Stimulated activated CD4-positive, alpha-beta T cell treated with anti-CD3 and anti-CD28 coated beads, Interleukin-12 subunit alpha, Interleukin-12 subunit beta, amount 100 ng/mL, for 24 hours (primary cell): ENCODE measurements around the gene IL1RAPL1.
"Not testable (repeated sequence)": the region's sequence is repeated elsewhere in the genome, so short reads cannot be mapped to it uniquely, and the experiment has no call there.

ENCODE experiments used
- DNase-seq, 2 experiments: peaks; one replicate each; pipeline ENCODE4 v3.0.0-alpha.2; 2020; ENCODE audit warnings: low read depth in 2 of 2

The IL1RAPL1 gene

GRCh38 chrX:29274517-29274916 lies 687.3 kb downstream of the IL1RAPL1 start:
- no peak for DNase-seq

GRCh38 chrX:29275928-29276327 lies 688.7 kb downstream of the IL1RAPL1 start:
- DNase-seq = no peak

GRCh38 chrX:29281078-29281742 lies 694.0 kb downstream of the IL1RAPL1 start:
- no peak for DNase-seq

- DNase-seq = no peak
These were observed 698.4 kb downstream of the IL1RAPL1 start for GRCh38 chrX:29285664-29286063.

- DNase-seq = no peak
These were observed 708.9 kb downstream of the IL1RAPL1 start for GRCh38 chrX:29295987-29296680.

GRCh38 chrX:29297171-29297800 lies 710.0 kb downstream of the IL1RAPL1 start:
- no peak for DNase-seq

GRCh38 chrX:29299684-29300083 lies 712.4 kb downstream of the IL1RAPL1 start:
- DNase-seq = no peak

- DNase-seq = no peak
These were observed 721.5 kb downstream of the IL1RAPL1 start for GRCh38 chrX:29308726-29309125.

GRCh38 chrX:29315931-29316330 lies 728.7 kb downstream of the IL1RAPL1 start:
- no peak for DNase-seq

GRCh38 chrX:29318012-29318411 lies 730.8 kb downstream of the IL1RAPL1 start:
- no peak for DNase-seq

GRCh38 chrX:29332429-29332828 lies 745.2 kb downstream of the IL1RAPL1 start:
- not testable (repeated sequence) for DNase-seq

- DNase-seq = not testable (repeated sequence)
These were observed 745.8 kb downstream of the IL1RAPL1 start for GRCh38 chrX:29333091-29333490.

- no peak for DNase-seq
These were observed 761.0 kb downstream of the IL1RAPL1 start for GRCh38 chrX:29348288-29348687.

GRCh38 chrX:29359276-29359675 lies 772.0 kb downstream of the IL1RAPL1 start:
- DNase-seq = no peak

GRCh38 chrX:29374765-29375164 lies 787.5 kb downstream of the IL1RAPL1 start:
- DNase-seq = not testable (repeated sequence)

- no peak for DNase-seq
These were observed 789.3 kb downstream of the IL1RAPL1 start for GRCh38 chrX:29376584-29376983.

GRCh38 chrX:29382811-29383210 lies 795.6 kb downstream of the IL1RAPL1 start:
- no peak for DNase-seq

GRCh38 chrX:29388509-29388908 lies 801.3 kb downstream of the IL1RAPL1 start:
- DNase-seq = no peak

GRCh38 chrX:29397506-29397905 lies 810.3 kb downstream of the IL1RAPL1 start:
- no peak for DNase-seq

- no peak for DNase-seq
These were observed 820.1 kb downstream of the IL1RAPL1 start for GRCh38 chrX:29407357-29407756.

GRCh38 chrX:29419774-29420553 lies 832.7 kb downstream of the IL1RAPL1 start:
- DNase-seq = no peak

- DNase-seq = no peak
These were observed 834.8 kb downstream of the IL1RAPL1 start for GRCh38 chrX:29422034-29422433.
